Transverse colon (tissue), 4 donors: ENCODE data around the gene HAX1. TPM values are rescaled to one million over a fixed set of nuclear protein-coding genes. Genes with fewer than 3 reads are reported as not detected.
"Not testable (repeated sequence)": the region's sequence is repeated elsewhere in the genome, so short reads cannot be mapped to it uniquely, and the experiment has no call there.

Experiments used
- DNase-seq: peaks from one replicate; pipeline ENCODE4 v3.0.0-alpha.2; 2019
- H3K27ac ChIP-seq, 4 donors: fragments of 200-600 bp; sonication (generic); 2 replicates each; pipeline ENCODE4 v1.5.1; 2016 to 2018; ENCODE audit warnings: inconsistent platforms in 4 of 4
- H3K27me3 ChIP-seq: fragments of 200-600 bp; sonication (generic); 2 replicates; pipeline ENCODE4 v1.5.1; 2017; ENCODE audit warnings: inconsistent platforms
- H3K36me3 ChIP-seq, 4 donors: fragments of 200-600 bp; sonication (generic); 2 replicates each; pipeline ENCODE4 v1.5.1; 2017 to 2019; ENCODE audit warnings: inconsistent platforms in 4 of 4
- H3K4me1 ChIP-seq, 4 donors: fragments of 200-600 bp; sonication (generic); 2 replicates each; pipeline ENCODE4 v1.5.1; 2017 to 2020; ENCODE audit warnings: inconsistent platforms in 4 of 4
- H3K4me3 ChIP-seq, 4 donors: fragments of 200-600 bp; sonication (generic); 1 replicate in 1 of 4; 2 replicates in 3 of 4; pipeline versions ENCODE4 v1.5.1 to v1.6.1; 2017 to 2019; ENCODE audit warnings: inconsistent platforms in 4 of 4
- H3K9me3 ChIP-seq, 2 donors: fragments of 200-600 bp; sonication (generic); 2 replicates each; pipeline ENCODE4 v1.5.1; 2017 to 2019; ENCODE audit warnings: inconsistent platforms in 2 of 2
- CTCF ChIP-seq, 5 experiments: fragments of 200-600 bp in 3 of 5; fragments of 450-650 bp in 2 of 5; sonication (generic) in 3 of 5; IDR thresholded peaks; 1 replicate in 2 of 5; 2 replicates in 3 of 5; pipeline ENCODE4 v1.5.1; 2016 to 2017; ENCODE audit warnings: antibody characterized with exemption in 5 of 5, inconsistent platforms in 3 of 5, mild to moderate bottlenecking in 2 of 5, moderate library complexity in 1 of 5
- EP300 ChIP-seq: sonication (generic); formaldehyde crosslinking; IDR thresholded peaks from one replicate; pipeline ENCODE4 v1.6.1; 2017; ENCODE audit warnings: antibody characterized with exemption, low read depth
- POLR2A ChIP-seq: fragments of 450-650 bp; IDR thresholded peaks from one replicate; pipeline ENCODE4 v1.6.1; 2016; ENCODE audit warnings: antibody characterized with exemption, mild to moderate bottlenecking, moderate library complexity
- POLR2AphosphoS5 ChIP-seq, 3 donors: sonication (generic); formaldehyde crosslinking; IDR thresholded peaks; one replicate each; pipeline ENCODE4 v1.6.1; 2016; ENCODE audit warnings: antibody characterized with exemption in 3 of 3
- WGBS, 2 donors: methylation state at CpG; one replicate each; pipeline ENCODE4 v1.1.5; 2018; ENCODE audit warnings: low coverage in 1 of 2; 5-methylcytosine and 5-hydroxymethylcytosine counted together
- in situ Hi-C, 4 donors: fragments of 200-750 bp; cut with MboI; loops; one replicate each; pipeline versions ENCODE4 v1.15.0 to v1.15.1; 2017; ENCODE audit warnings: low sequenced_read_pairs in 3 of 4, low pct_ligation_motif_present in 1 of 4, low pct_unique_long_range_greater_than_20kb in 1 of 4
- intact Hi-C: fragments of 100-400 bp; cut with DNase I; formaldehyde crosslinking; loops from one replicate; pipeline ENCODE4 v1.15.1; 2023; ENCODE audit warnings: low total_unique reads
- total RNA-seq, 4 donors: library from RNA; depleted of rRNA; stranded (reverse); fragments of >200 nt; gene quantifications; one replicate each; pipeline ENCODE4 v1.1.0, GENCODE V29; 2016

The HAX1 gene
- 10 to 100 TPM; 44.5 to 87.1 (median 74.1) TPM for total RNA-seq

GRCh38 chr1:154272217-154272998, at the start of gene HAX1:
TSS of gene HAX1 (plus strand) at chr1:154272629. CDS start at chr1:154272724, 95 bp downstream.
- peaks cover 0 to 26% (median 10%) of the 10 kb centered on the region in 4 donors for H3K36me3 ChIP-seq
- H3K9me3 ChIP-seq, result no peaks in the 10 kb centered on the region
- peak within 1 kb of the TSS; percentile 87 to 98 (median 92) for H3K27ac ChIP-seq
- peak within 1 kb of the TSS; percentile 59 to 98 (median 82) for H3K4me3 ChIP-seq
- H3K27me3 ChIP-seq, result no peaks in the 10 kb centered on the region
- in situ Hi-C loops (loop anchor here in 1 of 4 donors (10.0 kb wide), 1 partner anchor 78 kb away; the partner anchor contains the start of gene TPM3), intact Hi-C loops (no loop called here)
- TF ChIP-seq EP300, result peak; percentile 37
- TF ChIP-seq CTCF (IDR thresholded peaks at IDR 0.05), result peak; percentile 59 to 92 (median 69)
- peak; percentile 84 to 88 (median 85) for TF ChIP-seq POLR2AphosphoS5 (IDR thresholded peaks at IDR 0.05)
- peak; percentile 79 for TF ChIP-seq POLR2A
- WGBS, 2 donors, result 0 to 1% methylated on average over 5 to 47 of the region's 47 CpGs
- H3K4me1 ChIP-seq, result peaks cover 10 to 23% (median 13%) of the 10 kb centered on the region in 4 donors
- peak; percentile 96 for DNase-seq

GRCh38 chr1:154222918-154223317, 49.5 kb upstream of the HAX1 start:
- Histone ChIP-seq H3K4me3 (peak overlapping the region in 1 of 4 donors; percentile 67), H3K27ac (peak overlapping the region in 2 of 4 donors; percentile 92 to 98), H3K36me3 (peaks cover 0 to 18% (median 3%) of the 10 kb centered on the region in 4 donors), H3K27me3 (no peaks in the 10 kb centered on the region), H3K9me3 (no peaks in the 10 kb centered on the region), H3K4me1 (peaks cover 11 to 47% (median 39%) of the 10 kb centered on the region in 4 donors)
- DNase-seq, result no peak
- in situ Hi-C loops (no loop called here), intact Hi-C loops (no loop called here)
- TF ChIP-seq CTCF (IDR thresholded peaks at IDR 0.05) (no peak), EP300 (no peak), POLR2A (no peak), POLR2AphosphoS5 (IDR thresholded peaks at IDR 0.05) (no peak)
- WGBS, 2 donors, result 79 to 81% methylated on average over 1 of the region's 1 CpG

GRCh38 chr1:154223621-154224020, 48.8 kb upstream of the HAX1 start:
- Histone ChIP-seq H3K36me3 (peaks cover 0 to 20% (median 5%) of the 10 kb centered on the region in 4 donors), H3K4me1 (peaks cover 7 to 40% (median 34%) of the 10 kb centered on the region in 4 donors), H3K27me3 (no peaks in the 10 kb centered on the region), H3K4me3 (no peak overlapping the region), H3K9me3 (no peaks in the 10 kb centered on the region), H3K27ac (no peak overlapping the region)
- in situ Hi-C loops (no loop called here), intact Hi-C loops (no loop called here)
- WGBS, 2 donors, result 57 to 69% methylated on average over 2 of the region's 2 CpGs
- TF ChIP-seq EP300 (no peak), POLR2AphosphoS5 (IDR thresholded peaks at IDR 0.05) (no peak), POLR2A (no peak), CTCF (IDR thresholded peaks at IDR 0.05) (no peak)
- no peak for DNase-seq

GRCh38 chr1:154225370-154225769, 47.1 kb upstream of the HAX1 start:
- Histone ChIP-seq H3K27me3 (no peaks in the 10 kb centered on the region), H3K27ac (no peak overlapping the region), H3K36me3 (peaks cover 0 to 32% (median 14%) of the 10 kb centered on the region in 4 donors), H3K9me3 (no peaks in the 10 kb centered on the region), H3K4me3 (no peak overlapping the region), H3K4me1 (peaks cover 0 to 30% (median 23%) of the 10 kb centered on the region in 4 donors)
- 96% methylated on average over 2 of the region's 2 CpGs; no CpG with 5 or more reads in 1 of the 2 donors for WGBS, 2 donors
- intact Hi-C loops, result no loop called here
- TF ChIP-seq EP300, result no peak
- no peak for TF ChIP-seq POLR2A
- no peak for TF ChIP-seq POLR2AphosphoS5 (IDR thresholded peaks at IDR 0.05)
- no peak for TF ChIP-seq CTCF (IDR thresholded peaks at IDR 0.05)
- DNase-seq, result no peak
- in situ Hi-C loops, result no loop called here

GRCh38 chr1:154231112-154231511, 41.3 kb upstream of the HAX1 start:
- H3K27me3 ChIP-seq, DNase-seq, H3K27ac ChIP-seq, in situ Hi-C loops, H3K4me3 ChIP-seq, H3K9me3 ChIP-seq, intact Hi-C loops, H3K4me1 ChIP-seq: not testable (repeated sequence)
- WGBS, 2 donors, result 80 to 99% methylated on average over 1 to 3 of the region's 3 CpGs
- peaks cover 0 to 73% (median 35%) of the 10 kb centered on the region in 4 donors for H3K36me3 ChIP-seq

- in situ Hi-C loops, H3K27me3 ChIP-seq, H3K9me3 ChIP-seq, H3K4me1 ChIP-seq, H3K27ac ChIP-seq, intact Hi-C loops, H3K4me3 ChIP-seq, DNase-seq: not testable (repeated sequence)
- 95% methylated on average over 12 of the region's 12 CpGs; no CpG with 5 or more reads in 1 of the 2 donors for WGBS, 2 donors
- peaks cover 0 to 88% (median 37%) of the 10 kb centered on the region in 4 donors for H3K36me3 ChIP-seq
Observed at GRCh38 chr1:154233127-154233526, 39.3 kb upstream of the HAX1 start.
